Thyroid gland (tissue), 4 donors: ENCODE measurements around the gene FAR2.

ENCODE experiments used
- CTCF ChIP-seq, 6 experiments: fragments of 200-600 bp in 3 of 6; fragments of 450-650 bp in 3 of 6; sonication (generic) in 3 of 6; IDR thresholded peaks; one replicate each; pipeline ENCODE4 v1.5.1; 2016 to 2019; ENCODE audit warnings: antibody characterized with exemption in 6 of 6, mild to moderate bottlenecking in 2 of 6, inconsistent platforms in 1 of 6, moderate library complexity in 1 of 6
- POLR2A ChIP-seq, 2 donors: fragments of 450-650 bp; IDR thresholded peaks; one replicate each; pipeline ENCODE4 v1.6.1; 2017; ENCODE audit warnings: antibody characterized with exemption in 2 of 2, mild to moderate bottlenecking in 2 of 2, moderate library complexity in 1 of 2

- TF ChIP-seq CTCF (IDR thresholded peaks at IDR 0.05) (no peak), POLR2A (IDR thresholded peaks at IDR 0.05) (no peak)
Measured at GRCh38 chr12:29149691-29150281, 708 bp downstream of the FAR2 start.
